ENCODE data around the gene ZDHHC11B. TPM values are rescaled to one million over a fixed set of nuclear protein-coding genes. Genes with fewer than 3 reads are reported as not detected.

ZDHHC11B gene
- total and polyA plus RNA-seq, 2 donors (not counting 1 experiment from before 2014, with no cell fraction given), result 0.52 TPM; not detected in 1

DNA sequence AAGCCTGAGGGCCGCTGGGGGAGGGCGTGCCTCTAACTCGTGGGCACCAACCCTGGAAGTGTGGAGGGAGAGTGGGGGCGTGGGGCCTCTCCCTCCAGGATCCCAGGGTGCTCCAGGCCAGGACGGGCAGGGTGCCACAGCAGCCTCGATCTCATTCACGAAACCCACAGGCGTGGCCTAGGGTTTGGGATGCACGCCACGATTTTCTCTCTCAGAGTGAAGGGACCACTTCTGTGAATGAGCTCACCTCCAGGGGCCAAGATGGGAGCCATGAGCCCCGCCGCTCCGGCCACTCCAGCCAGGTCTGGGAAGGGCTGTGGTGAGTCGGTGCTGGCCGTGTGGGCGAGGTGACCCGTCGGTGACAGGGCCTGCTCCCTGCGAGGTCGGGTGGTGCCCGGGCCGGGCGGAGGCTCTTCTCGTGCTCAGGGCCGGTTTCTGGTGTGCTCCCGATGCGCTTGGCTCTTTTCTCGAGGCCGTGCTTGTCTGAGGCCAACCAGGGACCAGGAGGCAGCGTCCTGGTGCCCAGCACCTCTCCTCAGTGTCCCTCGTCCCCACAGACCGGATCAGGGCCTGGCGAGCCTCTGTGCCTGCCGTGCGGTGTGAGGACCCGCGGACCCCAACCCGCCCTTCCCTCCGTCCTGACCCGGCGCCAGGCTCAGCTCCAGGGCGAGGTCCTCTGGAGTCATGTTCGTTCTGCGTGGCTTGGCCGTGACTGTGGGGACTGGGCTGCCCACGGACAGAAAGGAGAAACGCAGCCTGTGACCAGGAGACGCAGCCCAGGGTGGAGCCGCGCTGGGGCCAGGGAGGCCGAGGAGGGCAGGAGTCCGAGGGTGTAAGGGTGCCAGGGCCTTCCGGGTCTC, 122.4 kb downstream of the ZDHHC11B start:
- Mint-ChIP-seq H3K9me3 (ENCODE audit: insufficient read depth) (no peaks in the 10 kb centered on the region), H3K4me3 (no peak overlapping the region), H3K27ac (no peak overlapping the region), H3K4me1 (peaks cover 2% of the 10 kb centered on the region), H3K27me3 (no peaks in the 10 kb centered on the region)
- peaks cover 0 to 8% (median 0%) of the 10 kb centered on the region in 3 donors for H3K9me3 ChIP-seq (ENCODE audit: control extremely low read depth in 1 of 3, control insufficient read depth in 2 of 3, insufficient read depth in 1 of 3, low read length in 2 of 3)
- H3K4me3 ChIP-seq (ENCODE audit: control extremely low read depth in 1 of 5, extremely low read depth in 1 of 5, insufficient read depth in 1 of 5, low read depth in 2 of 5, low read length in 4 of 5), result no peak overlapping the region
- DNase-seq (no peak), ATAC-seq (ENCODE audit: low read depth) (no peak)
- ChIA-PET POLR2A (no interaction called here), CTCF (no interaction called here)
- intact Hi-C loops (cut with micrococcal nuclease), result no loop called here
- WGBS (ENCODE audit: insufficient coverage), result 99% methylated on average over 53 of the region's 53 CpGs
- peaks cover 0 to 9% of the 10 kb centered on the region in 2 experiments for H3K36me3 ChIP-seq (replicated peaks in 1 of 2; ENCODE audit: control extremely low read depth in 1 of 2, control insufficient read depth in 1 of 2, extremely low read depth in 1 of 2, insufficient read depth in 2 of 2, low read length in 1 of 2)
- H3K27me3 ChIP-seq (replicated peaks in 1 of 4; ENCODE audit: control extremely low read depth in 1 of 4, control insufficient read depth in 3 of 4, insufficient read depth in 4 of 4, low read length in 3 of 4), result no peaks in the 10 kb centered on the region
- H3K9ac ChIP-seq (ENCODE audit: low read length), result no peak overlapping the region
- H3K4me2 ChIP-seq (replicated peaks; ENCODE audit: low read depth, low read length, poor library complexity, severe bottlenecking), result no peak overlapping the region
- TF ChIP-seq EZH2 (IDR thresholded peaks at IDR 0.05; ENCODE audit: borderline replicate concordance, insufficient read depth, low read depth, low read length, poor library complexity, severe bottlenecking), result no peak
- TF ChIP-seq, protein P1, sequence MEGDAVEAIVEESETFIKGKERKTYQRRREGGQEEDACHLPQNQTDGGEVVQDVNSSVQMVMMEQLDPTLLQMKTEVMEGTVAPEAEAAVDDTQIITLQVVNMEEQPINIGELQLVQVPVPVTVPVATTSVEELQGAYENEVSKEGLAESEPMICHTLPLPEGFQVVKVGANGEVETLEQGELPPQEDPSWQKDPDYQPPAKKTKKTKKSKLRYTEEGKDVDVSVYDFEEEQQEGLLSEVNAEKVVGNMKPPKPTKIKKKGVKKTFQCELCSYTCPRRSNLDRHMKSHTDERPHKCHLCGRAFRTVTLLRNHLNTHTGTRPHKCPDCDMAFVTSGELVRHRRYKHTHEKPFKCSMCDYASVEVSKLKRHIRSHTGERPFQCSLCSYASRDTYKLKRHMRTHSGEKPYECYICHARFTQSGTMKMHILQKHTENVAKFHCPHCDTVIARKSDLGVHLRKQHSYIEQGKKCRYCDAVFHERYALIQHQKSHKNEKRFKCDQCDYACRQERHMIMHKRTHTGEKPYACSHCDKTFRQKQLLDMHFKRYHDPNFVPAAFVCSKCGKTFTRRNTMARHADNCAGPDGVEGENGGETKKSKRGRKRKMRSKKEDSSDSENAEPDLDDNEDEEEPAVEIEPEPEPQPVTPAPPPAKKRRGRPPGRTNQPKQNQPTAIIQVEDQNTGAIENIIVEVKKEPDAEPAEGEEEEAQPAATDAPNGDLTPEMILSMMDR (IDR thresholded peaks at IDR 0.05), result no peak
- no peak overlapping the region for H2AFZ ChIP-seq (ENCODE audit: insufficient read depth, low read depth, low read length, poor library complexity, severe bottlenecking)
- H3K27ac ChIP-seq (ENCODE audit: low read length in 2 of 2), result no peak overlapping the region
- no peaks in the 10 kb centered on the region for H3K79me2 ChIP-seq (ENCODE audit: control insufficient read depth, insufficient read depth, low read length)
- no peaks in the 10 kb centered on the region for H3K4me1 ChIP-seq (ENCODE audit: control insufficient read depth in 2 of 2, insufficient read depth in 2 of 2, low read length in 2 of 2)
- H4K20me1 ChIP-seq (ENCODE audit: control insufficient read depth, insufficient read depth, low read length, poor library complexity, severe bottlenecking), result no peaks in the 10 kb centered on the region

DNA sequence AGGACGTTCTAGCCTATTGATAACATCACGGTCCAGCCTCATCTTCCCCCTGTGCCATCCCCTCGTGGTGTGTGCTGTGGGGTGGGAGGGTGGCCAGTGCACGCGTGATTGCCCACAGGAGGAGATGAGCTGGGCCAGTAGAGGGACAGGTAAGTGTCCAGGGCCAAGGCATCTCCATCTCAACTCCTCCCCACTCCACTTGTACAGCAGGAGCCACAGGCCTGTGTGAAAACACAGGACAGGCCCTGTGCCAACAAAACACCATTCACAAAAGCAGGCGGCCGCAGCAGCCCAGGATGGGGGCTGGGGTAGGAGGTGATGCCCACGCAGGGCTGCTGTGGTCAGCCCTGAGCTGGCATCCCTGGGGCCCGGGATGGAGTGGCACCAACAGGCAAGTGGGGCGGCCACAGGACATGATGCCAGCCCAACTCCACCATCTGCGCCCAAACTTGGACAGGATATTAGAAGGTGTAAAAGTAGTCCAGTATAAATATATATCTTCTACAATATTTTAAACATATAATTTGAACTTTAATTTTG, 124.0 kb downstream of the ZDHHC11B start:
- ATAC-seq (ENCODE audit: low read depth) (no peak), DNase-seq (no peak)
- H4K20me1 ChIP-seq (ENCODE audit: control insufficient read depth, insufficient read depth, low read length, poor library complexity, severe bottlenecking), result no peaks in the 10 kb centered on the region
- H3K4me3 ChIP-seq (ENCODE audit: control extremely low read depth in 1 of 5, extremely low read depth in 1 of 5, insufficient read depth in 1 of 5, low read depth in 2 of 5, low read length in 4 of 5), result no peak overlapping the region
- intact Hi-C loops (cut with micrococcal nuclease), result no loop called here
- Mint-ChIP-seq H3K27ac (no peak overlapping the region), H3K4me3 (no peak overlapping the region), H3K9me3 (ENCODE audit: insufficient read depth) (no peaks in the 10 kb centered on the region), H3K27me3 (no peaks in the 10 kb centered on the region), H3K4me1 (peaks cover 2% of the 10 kb centered on the region)
- no peak overlapping the region for H3K27ac ChIP-seq (ENCODE audit: low read length in 2 of 2)
- H3K4me1 ChIP-seq (ENCODE audit: control insufficient read depth in 2 of 2, insufficient read depth in 2 of 2, low read length in 2 of 2), result no peaks in the 10 kb centered on the region
- TF ChIP-seq, protein P1 (IDR thresholded peaks at IDR 0.05), result no peak
- TF ChIP-seq EZH2 (IDR thresholded peaks at IDR 0.05; ENCODE audit: borderline replicate concordance, insufficient read depth, low read depth, low read length, poor library complexity, severe bottlenecking), result no peak
- ChIA-PET CTCF (no interaction called here), POLR2A (no interaction called here)
- peaks cover 0 to 8% (median 0%) of the 10 kb centered on the region in 3 donors for H3K9me3 ChIP-seq (ENCODE audit: control extremely low read depth in 1 of 3, control insufficient read depth in 2 of 3, insufficient read depth in 1 of 3, low read length in 2 of 3)
- H3K79me2 ChIP-seq (ENCODE audit: control insufficient read depth, insufficient read depth, low read length), result no peaks in the 10 kb centered on the region
- 100% methylated on average over 6 of the region's 11 CpGs for WGBS (ENCODE audit: insufficient coverage)
- no peak overlapping the region for H3K9ac ChIP-seq (ENCODE audit: low read length)
- H3K36me3 ChIP-seq (replicated peaks in 1 of 2; ENCODE audit: control extremely low read depth in 1 of 2, control insufficient read depth in 1 of 2, extremely low read depth in 1 of 2, insufficient read depth in 2 of 2, low read length in 1 of 2), result peaks cover 0 to 12% of the 10 kb centered on the region in 2 experiments
- no peak overlapping the region for H3K4me2 ChIP-seq (replicated peaks; ENCODE audit: low read depth, low read length, poor library complexity, severe bottlenecking)
- no peak overlapping the region for H2AFZ ChIP-seq (ENCODE audit: insufficient read depth, low read depth, low read length, poor library complexity, severe bottlenecking)
- no peaks in the 10 kb centered on the region for H3K27me3 ChIP-seq (replicated peaks in 1 of 4; ENCODE audit: control extremely low read depth in 1 of 4, control insufficient read depth in 3 of 4, insufficient read depth in 4 of 4, low read length in 3 of 4)
